Subcutaneous abdominal adipose tissue (tissue), 5 donors: ENCODE data around the gene PLA2G5.

ENCODE experiments used
- H3K27ac ChIP-seq: one replicate; pipeline ENCODE4 v1.7.0; 2013; ENCODE audit warnings: low read depth, mild to moderate bottlenecking, inconsistent platforms, low read length, moderate library complexity
- H3K27me3 ChIP-seq, 5 donors: one replicate each; pipeline ENCODE4 v1.7.0; 2013; ENCODE audit warnings: low read length in 5 of 5, inconsistent platforms in 1 of 5; ENCODE audit not compliant: control insufficient read depth in 5 of 5, insufficient read depth in 4 of 5
- H3K36me3 ChIP-seq, 5 donors: one replicate each; pipeline ENCODE4 v1.7.0; 2013; ENCODE audit warnings: low read length in 5 of 5; ENCODE audit not compliant: control insufficient read depth in 5 of 5, insufficient read depth in 5 of 5
- H3K4me1 ChIP-seq, 5 donors: one replicate each; pipeline ENCODE4 v1.7.0; 2013; ENCODE audit warnings: low read length in 5 of 5, mild to moderate bottlenecking in 3 of 5, moderate library complexity in 1 of 5; ENCODE audit not compliant: control insufficient read depth in 5 of 5, insufficient read depth in 5 of 5
- H3K4me3 ChIP-seq, 5 donors: one replicate each; pipeline ENCODE4 v1.7.0; 2013; ENCODE audit warnings: low read length in 5 of 5, low read depth in 1 of 5
- H3K9ac ChIP-seq, 5 donors: one replicate each; pipeline ENCODE4 v1.7.0; 2013; ENCODE audit warnings: low read length in 5 of 5, mild to moderate bottlenecking in 4 of 5, moderate library complexity in 3 of 5
- H3K9me3 ChIP-seq, 5 donors: one replicate each; pipeline ENCODE4 v1.7.0; 2013; ENCODE audit warnings: low read length in 5 of 5; ENCODE audit not compliant: control insufficient read depth in 5 of 5
- donor health status: healthy.
- donor health status: healthy.
- donor health status: healthy.
- donor health status: healthy.
- donor health status: healthy.

PLA2G5 gene

DNA sequence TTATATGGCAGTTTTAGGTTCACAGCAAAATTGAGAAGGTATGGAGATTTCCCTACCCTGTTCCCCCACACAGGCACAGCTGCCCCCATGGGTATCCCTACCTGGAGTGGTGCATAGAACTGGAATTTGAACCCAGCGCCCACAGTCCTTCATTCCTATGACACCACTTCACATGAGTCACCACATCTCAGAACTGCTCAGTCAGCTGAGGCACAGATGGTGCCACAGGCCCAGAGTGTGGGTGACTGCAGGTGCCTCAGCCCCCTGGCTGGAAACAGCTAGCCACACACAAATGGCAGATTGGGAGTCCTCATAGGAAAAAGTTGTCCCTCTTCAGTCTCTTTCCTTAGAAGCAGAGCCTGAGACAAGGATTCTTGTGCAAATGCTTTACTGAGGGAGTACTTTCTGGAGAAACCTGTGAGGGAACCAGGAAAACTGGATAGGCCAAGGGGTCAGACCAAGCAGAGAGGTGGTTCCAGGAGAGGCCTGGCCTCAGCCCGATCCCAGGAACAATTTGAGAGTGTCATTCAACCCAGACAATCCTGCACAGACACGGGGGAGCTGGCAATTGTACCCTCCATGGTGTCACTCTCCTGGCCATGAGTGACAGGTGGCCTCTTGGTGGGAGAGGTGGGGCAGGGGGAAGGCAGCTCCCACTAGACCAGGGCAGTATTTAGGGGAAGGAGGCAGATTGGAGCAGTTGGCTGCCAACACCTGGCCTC, 42.4 kb downstream of the PLA2G5 start:
- Histone ChIP-seq H3K4me3 (no peak overlapping the region), H3K4me1 (no peaks in the 10 kb centered on the region), H3K9ac (no peak overlapping the region), H3K9me3 (no peaks in the 10 kb centered on the region), H3K36me3 (no peaks in the 10 kb centered on the region), H3K27ac (no peak overlapping the region), H3K27me3 (peaks cover 3 to 18% (median 9%) of the 10 kb centered on the region in 5 donors)

DNA sequence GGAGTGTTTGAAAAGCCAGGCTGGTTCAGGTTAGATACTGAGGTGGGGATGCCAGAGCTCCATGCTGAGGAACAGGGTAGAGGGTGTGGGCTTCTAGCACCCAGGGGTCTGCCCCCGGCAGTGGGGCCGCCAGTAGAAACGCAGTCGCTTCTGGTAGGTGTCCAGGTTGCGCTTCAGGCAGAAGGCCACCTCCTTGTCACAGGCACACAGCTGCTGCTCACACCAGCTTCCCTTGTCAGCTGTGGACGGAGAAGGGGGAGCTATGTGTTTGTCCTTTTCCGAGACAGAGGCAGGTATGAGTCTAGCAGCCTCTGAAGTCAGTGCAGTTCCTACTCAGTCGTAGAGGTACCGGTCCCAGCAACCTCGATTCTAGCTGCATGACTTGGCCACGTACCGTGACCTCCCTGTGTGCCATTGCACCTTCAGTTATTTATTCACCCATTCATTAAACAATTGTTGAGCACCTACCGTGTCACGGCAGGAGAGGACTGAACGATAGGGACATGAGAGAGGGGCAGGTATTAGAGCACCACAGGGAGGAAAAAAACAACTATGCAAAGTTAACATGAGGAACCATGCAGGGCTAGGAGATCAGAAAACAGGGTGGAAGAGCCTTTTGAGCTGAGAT, 44.1 kb downstream of the PLA2G5 start:
- no peak overlapping the region for H3K9ac ChIP-seq
- H3K9me3 ChIP-seq: no peaks in the 10 kb centered on the region
- no peak overlapping the region for H3K4me3 ChIP-seq
- no peaks in the 10 kb centered on the region for H3K4me1 ChIP-seq
- peaks cover 3 to 17% (median 6%) of the 10 kb centered on the region in 5 donors for H3K27me3 ChIP-seq
- H3K27ac ChIP-seq: no peak overlapping the region
- no peaks in the 10 kb centered on the region for H3K36me3 ChIP-seq

DNA sequence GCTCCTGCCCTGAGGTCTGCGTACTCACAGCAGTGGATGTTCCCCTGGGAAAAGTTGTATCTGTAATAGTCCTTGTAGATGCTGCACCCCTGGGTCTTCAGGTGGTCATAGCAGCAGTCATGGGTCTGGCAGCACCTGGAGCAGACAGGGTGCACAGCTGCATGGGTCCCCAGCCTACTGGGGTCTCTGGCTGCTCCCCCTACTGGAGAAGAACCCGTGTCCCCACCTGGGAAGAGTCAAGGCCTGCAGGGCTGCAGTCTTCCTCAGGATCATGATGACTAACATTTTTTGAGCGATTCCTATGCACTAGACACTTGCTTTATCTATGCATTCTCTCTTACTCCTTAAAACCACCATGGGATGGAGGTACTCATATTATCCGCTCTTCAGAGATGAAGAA, 45.5 kb downstream of the PLA2G5 start:
- H3K4me1 ChIP-seq: no peaks in the 10 kb centered on the region
- H3K9me3 ChIP-seq: no peaks in the 10 kb centered on the region
- no peak overlapping the region for H3K4me3 ChIP-seq
- H3K27ac ChIP-seq: no peak overlapping the region
- H3K36me3 ChIP-seq: no peaks in the 10 kb centered on the region
- H3K27me3 ChIP-seq: peaks cover 0 to 15% (median 6%) of the 10 kb centered on the region in 5 donors
- no peak overlapping the region for H3K9ac ChIP-seq

DNA sequence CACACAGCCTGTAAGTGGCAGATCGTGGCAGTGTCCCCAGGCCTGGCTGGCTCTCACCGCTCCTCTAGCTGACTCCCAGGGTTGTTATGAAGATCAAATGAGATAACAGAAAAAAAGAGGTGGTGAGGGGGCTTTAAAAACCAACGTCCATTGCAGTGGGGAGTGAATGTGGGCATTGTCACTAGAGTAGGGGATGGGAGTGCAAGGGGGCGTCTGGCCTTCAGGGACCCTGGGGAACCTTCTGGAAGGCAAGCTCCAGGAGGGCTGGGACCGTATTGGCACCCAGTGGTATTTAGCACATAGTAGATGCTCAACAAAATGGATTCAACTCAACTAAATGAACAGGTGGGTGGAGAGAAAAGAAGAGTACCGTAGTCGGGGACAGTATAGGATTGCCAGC, 45.9 kb downstream of the PLA2G5 start:
- Histone ChIP-seq H3K4me3 (no peak overlapping the region), H3K9ac (no peak overlapping the region), H3K36me3 (no peaks in the 10 kb centered on the region), H3K9me3 (no peaks in the 10 kb centered on the region), H3K27me3 (peaks cover 0 to 15% (median 3%) of the 10 kb centered on the region in 5 donors), H3K27ac (no peak overlapping the region), H3K4me1 (no peaks in the 10 kb centered on the region)

DNA sequence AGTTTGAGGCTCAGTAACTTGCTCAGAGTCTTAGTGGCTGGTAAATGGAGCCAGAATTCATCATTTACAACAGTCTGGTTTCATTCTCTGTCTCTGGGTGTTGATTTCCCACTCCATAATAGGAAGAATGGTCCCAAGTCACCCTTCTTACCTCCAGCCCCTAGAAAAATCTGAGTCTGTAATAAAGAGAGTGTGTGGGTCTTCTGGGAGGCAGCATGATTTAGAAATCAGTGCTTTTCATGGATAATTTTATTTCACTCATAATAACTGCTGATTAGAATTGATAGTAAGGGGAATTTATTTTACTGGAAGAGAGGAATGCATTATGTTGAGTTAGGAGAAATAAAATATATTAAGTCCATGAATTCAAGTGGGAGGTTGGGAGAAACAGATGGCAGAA, 47.2 kb downstream of the PLA2G5 start:
- no peaks in the 10 kb centered on the region for H3K4me1 ChIP-seq
- no peak overlapping the region for H3K9ac ChIP-seq
- H3K27me3 ChIP-seq: peaks cover 0 to 15% (median 7%) of the 10 kb centered on the region in 5 donors

DNA sequence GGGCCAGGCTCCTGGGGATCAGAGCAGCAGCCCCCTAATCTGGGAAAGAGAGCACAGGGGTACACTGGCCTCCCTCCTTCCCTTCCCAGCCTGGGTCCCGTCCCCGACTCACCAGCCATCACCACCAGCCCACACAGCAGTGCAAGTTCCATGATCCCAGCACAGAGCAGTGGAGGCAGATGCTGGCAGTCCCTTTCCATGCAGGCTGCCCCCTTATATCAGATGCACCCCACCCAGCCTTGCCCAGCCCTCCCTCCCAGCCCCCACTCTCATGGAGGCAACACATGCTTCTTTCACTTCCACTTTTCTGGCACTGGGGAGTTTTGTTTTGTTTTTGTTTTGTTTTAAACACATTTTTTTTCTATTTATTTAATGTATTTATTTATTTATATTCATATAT, 49.4 kb downstream of the PLA2G5 start, which contains the start of gene PLA2G2D:
TSS of gene PLA2G2D (minus strand) at position 190 of the 400 bp plus-strand sequence. CDS start at position 152, 38 bp downstream.
- H3K4me1 ChIP-seq: peaks cover 0 to 3% (median 0%) of the 10 kb centered on the region in 5 donors
- no peak within 1 kb of the TSS for H3K27ac ChIP-seq
- no peak within 1 kb of the TSS for H3K9ac ChIP-seq

More for the DNA sequence above, 47.2 kb downstream of the PLA2G5 start:
- Histone ChIP-seq H3K27ac (no peak overlapping the region), H3K9me3 (no peaks in the 10 kb centered on the region), H3K4me3 (no peak overlapping the region), H3K36me3 (no peaks in the 10 kb centered on the region)

DNA sequence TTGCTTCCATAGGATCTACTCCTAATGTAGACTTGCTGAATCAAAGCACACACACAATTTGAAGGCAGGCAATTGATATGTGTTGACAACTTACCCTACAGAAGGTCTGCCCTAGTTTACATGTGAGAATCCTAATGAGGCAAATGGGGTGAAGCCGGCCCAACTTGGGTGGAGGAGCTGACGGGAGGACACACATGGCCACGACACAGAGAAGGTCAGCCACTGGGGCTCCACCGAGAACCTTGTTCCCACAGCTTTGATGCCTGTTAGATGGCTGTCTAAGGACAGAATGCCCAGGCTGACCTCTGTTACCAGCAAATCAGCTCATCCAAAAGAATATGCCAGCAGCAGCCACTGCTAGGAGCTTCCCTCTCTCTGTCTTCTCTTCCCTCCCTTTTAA, 50.8 kb downstream of the PLA2G5 start:
- Histone ChIP-seq H3K27me3 (peaks cover 0 to 10% (median 3%) of the 10 kb centered on the region in 5 donors), H3K9ac (no peak overlapping the region), H3K9me3 (no peaks in the 10 kb centered on the region), H3K4me3 (no peak overlapping the region), H3K36me3 (no peaks in the 10 kb centered on the region), H3K4me1 (peaks cover 0 to 7% (median 0%) of the 10 kb centered on the region in 5 donors), H3K27ac (no peak overlapping the region)

More for the DNA sequence above, 49.4 kb downstream of the PLA2G5 start, which contains the start of gene PLA2G2D:
- peaks cover 0 to 12% (median 9%) of the 10 kb centered on the region in 5 donors for H3K27me3 ChIP-seq
- H3K36me3 ChIP-seq: no peaks in the 10 kb centered on the region
- H3K4me3 ChIP-seq: no peak within 1 kb of the TSS
- no peaks in the 10 kb centered on the region for H3K9me3 ChIP-seq

DNA sequence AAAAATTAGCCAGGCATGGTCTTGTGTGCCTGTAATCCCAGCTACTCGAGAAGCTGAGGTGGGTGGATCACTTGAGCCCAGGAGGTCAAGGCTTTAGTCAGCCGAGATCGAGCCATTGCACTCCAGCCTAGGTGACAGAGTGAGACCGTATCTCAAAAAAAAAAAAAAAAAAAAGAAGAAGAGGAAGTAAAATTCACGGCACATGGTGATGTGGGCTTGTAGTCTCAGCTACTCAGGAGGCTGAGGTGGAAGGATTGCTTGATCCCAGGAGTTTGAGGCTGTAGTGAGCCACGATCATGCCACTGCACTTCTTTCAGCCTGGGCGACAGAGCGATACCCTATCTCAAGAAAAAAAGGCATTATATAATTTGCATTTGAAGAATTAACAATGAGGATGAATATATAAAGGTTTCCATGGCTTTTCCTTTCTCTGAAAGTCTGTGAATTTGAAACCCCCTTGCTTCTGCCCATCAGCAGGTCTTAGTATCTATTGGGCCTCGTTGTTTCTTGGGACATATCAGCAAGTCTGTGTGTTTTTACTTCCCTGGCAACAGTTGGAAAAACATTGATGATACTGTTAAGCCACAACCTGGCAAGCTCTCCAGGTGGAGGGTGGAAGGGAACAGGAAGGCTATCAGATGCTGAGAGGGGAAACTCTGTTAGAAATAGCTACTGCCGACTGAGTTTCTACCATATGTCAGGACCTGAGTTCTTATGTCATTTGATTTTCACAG, 53.9 kb downstream of the PLA2G5 start:
- no peak overlapping the region for H3K4me3 ChIP-seq
- H3K27me3 ChIP-seq: peaks cover 0 to 9% (median 0%) of the 10 kb centered on the region in 5 donors
- H3K27ac ChIP-seq: no peak overlapping the region
- H3K9ac ChIP-seq: no peak overlapping the region
- H3K9me3 ChIP-seq: peaks cover 0 to under 1% (median 0%) of the 10 kb centered on the region in 5 donors
- H3K4me1 ChIP-seq: peaks cover 0 to 11% (median 0%) of the 10 kb centered on the region in 5 donors
- no peaks in the 10 kb centered on the region for H3K36me3 ChIP-seq

DNA sequence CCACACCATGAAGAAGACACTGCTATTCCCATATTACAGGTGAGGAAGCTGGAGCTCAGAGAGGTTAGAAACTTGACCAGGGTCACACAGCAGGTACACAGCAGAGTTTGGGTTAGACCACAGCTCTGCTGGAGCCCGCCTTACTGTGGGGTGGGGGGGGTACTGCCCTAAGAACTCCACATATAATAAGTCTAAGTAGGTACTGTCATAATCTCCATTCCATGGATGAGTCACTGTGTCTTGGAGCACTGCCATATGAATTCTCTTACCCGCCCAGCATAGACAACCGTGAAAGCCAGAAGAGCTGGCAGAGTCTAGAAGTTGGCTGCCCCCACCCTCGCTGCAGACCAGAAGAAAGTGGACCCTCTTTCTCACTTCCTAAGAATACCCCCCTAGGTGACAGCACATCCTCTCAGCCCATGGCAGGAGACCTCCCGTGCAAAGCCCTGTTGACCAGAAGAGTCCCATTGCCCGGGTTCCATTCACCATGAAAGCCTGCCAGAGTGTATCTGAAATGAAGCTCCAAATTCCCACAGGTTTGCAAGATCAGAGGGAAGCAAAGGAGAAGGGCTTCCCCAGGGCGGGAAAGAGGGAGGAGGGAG, 54.6 kb downstream of the PLA2G5 start:
- Histone ChIP-seq H3K9me3 (peaks cover 0 to 4% (median 0%) of the 10 kb centered on the region in 5 donors), H3K9ac (no peak overlapping the region), H3K4me3 (no peak overlapping the region), H3K27me3 (peaks cover 0 to 9% (median 0%) of the 10 kb centered on the region in 5 donors), H3K4me1 (peaks cover 0 to 11% (median 0%) of the 10 kb centered on the region in 5 donors), H3K36me3 (no peaks in the 10 kb centered on the region), H3K27ac (no peak overlapping the region)
